Measurements from ENCODE around the gene TRIO. TPM values are rescaled to one million over a fixed set of nuclear protein-coding genes. Genes with fewer than 3 reads are reported as not detected.
"Not testable (repeated sequence)": the region's sequence is repeated elsewhere in the genome, so short reads cannot be mapped to it uniquely, and the experiment has no call there.

TRIO gene
- total RNA-seq, 1 donor from 2014 or later = 34.9 TPM

DNA sequence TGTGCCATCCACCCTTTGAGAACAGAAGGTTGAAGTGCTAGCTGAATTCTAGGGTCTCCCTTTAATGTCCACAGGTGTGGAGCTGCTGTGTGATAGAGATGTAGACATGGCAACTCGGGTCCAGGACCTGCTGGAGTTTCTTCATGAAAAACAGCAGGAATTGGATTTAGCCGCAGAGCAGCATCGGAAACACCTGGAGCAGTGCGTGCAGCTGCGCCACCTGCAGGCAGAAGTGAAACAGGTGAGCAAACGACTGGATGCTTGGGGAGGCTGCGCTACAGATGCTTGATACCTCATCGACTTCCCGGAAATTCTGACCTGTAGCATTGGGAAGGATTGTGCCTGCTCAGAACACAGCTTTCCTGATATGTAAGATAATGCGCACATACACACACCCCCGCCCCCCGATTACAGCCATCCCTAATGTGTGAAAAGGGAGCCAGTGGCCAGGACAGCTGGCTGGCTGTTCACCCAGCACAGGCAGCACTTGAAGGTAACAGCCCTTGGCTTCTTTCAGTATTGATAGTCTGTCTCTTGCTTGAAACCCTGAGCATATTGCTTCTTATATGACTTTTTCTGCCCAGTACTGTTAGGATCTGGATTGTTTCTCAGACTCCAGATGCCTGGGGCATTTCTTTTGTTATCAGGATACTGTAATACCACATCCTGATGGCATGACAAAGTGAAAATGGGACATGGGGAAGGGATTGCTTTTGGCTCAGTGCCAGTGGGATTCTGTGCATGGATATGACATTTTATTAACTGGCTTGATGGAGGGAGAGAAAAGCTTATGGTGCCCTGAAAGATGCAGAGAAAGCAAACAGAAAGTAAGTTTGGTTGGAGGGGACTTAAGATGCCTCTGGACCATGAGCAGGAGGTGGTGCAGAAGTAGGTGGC is 221.7 kb downstream of the TRIO start:
- DNase-seq (ENCODE audit: low spot score) = no peak

DNA sequence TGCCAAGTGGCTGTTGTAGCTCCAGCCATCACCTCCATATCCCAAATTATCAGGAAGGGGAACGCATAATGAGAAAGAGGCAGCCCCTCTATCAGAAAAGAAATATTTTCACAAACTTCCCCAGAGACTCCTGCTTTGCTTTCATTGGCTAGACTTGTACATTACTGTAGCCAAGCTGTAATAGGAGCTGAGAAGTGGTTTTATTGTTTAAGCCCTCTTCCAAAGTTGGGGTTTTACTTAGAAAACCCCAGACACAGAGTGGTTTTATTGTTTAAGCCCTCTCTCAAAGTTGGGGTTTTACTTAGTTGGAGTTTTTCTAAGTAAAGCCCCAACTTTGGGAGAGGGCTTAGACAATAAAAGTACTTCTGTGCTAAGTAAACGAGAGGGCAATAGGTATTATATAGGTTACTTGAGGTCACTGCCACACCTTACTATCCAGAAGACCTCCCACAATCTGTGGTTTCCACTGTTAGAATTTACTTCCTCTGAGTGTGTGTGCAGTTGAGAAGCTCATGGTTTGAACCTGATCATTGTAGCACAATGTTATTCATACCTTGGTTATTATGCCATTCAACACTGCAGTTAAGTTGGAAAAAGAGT is 222.8 kb downstream of the TRIO start:
- DNase-seq (ENCODE audit: low spot score) (no peak), ATAC-seq (no peak)

More for the DNA sequence above, 221.7 kb downstream of the TRIO start:
- ATAC-seq = peak; percentile 74

DNA sequence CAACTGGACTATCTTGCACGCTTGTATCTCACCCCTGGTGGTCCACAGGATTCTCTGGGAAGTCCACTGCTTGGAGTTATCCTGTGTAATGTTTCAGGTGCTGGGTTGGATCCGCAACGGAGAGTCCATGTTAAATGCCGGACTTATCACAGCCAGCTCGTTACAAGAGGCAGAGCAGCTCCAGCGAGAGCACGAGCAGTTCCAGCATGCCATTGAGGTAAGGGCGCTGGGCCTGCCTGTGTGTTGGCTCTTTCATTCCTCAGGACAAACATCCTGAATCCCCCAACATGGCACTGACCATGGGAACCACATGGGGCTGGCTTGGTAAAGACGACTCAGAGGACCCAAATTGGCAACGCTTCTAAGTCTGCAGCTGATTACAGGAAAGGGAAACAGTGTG is 223.6 kb downstream of the TRIO start:
- ATAC-seq = no peak
- DNase-seq (ENCODE audit: low spot score) = no peak

DNA sequence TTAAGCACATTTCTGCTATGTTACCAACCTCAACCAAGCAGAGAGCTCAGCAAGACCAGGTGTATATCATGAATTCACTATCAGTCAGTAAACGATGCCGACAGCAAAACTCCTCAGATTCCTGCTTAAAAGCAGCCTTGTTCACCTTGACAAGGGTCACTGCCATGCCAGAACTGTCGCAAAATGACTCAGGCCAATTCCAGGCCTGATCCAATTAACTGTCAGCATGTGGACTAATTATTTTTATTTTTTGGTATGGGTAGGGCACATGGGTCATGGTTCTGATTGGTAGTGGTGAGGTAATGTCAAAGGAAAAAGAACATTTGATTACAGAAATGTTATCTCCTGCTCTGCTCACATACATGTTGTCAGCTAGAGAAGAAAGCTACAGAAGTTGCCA is 224.2 kb downstream of the TRIO start:
- DNase-seq (ENCODE audit: low spot score) (no peak), ATAC-seq (no peak)

DNA sequence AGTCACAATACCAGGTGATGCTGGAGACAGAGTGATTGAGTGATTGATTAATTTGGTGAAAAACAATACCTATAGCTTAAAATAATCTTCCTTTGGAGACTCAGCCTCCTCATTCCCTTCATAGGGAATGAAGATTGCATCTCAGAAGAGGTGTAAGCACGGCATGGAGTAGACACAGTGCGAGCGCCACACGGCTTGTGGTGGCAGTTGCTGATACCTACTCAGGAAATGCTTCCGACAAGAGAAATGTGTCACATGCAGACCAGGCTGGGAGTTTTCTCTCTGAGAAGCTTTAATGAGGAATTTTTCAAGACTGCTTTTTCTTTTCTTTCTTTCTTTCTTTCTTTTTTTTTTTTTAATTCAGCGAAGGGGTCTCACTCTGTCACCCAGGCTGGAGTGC is 226.6 kb downstream of the TRIO start:
- ATAC-seq = no peak
- DNase-seq (ENCODE audit: low spot score) = no peak

DNA sequence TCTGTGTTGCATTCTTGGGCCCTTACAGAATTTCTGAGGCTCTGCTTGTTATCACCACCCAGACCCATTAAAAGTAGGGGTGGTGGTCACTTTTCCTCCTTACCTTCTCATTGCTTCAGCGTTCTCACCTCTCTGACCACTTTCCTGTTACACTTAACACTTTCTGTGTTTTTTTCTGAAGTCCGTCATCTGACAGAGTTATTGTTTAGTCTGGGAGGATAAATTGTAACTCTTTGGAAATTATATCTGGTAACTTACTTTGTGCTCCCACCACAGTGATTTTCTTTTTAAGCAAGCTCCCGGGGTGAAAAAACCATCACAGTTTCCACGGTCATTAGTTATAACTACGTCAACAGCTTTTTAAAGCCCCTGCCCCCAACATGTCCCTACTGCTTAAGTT is 227.2 kb downstream of the TRIO start:
- DNase-seq (ENCODE audit: low spot score) = no peak
- ATAC-seq = no peak

DNA sequence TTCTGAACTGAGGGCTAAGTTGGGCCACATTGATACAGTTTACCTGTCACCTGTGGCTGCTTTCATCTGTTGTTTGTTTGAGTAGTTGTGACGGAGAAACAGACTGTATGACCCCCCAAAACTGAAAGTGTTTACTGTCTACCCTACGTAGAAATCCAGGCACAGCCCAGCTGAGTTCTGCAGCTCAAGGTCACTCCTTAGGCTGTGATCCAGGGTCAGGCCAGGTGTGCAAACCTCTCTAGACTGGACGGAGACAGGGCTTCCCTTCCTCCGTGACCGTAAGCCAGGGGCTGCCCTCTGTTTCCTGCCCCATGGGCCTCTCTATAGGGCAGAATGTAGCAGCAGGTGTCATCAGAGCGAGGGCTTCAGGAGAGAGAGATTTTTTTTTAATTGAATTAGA is 230.5 kb downstream of the TRIO start:
- DNase-seq (ENCODE audit: low spot score) (no peak), ATAC-seq (peak; percentile 44)

DNA sequence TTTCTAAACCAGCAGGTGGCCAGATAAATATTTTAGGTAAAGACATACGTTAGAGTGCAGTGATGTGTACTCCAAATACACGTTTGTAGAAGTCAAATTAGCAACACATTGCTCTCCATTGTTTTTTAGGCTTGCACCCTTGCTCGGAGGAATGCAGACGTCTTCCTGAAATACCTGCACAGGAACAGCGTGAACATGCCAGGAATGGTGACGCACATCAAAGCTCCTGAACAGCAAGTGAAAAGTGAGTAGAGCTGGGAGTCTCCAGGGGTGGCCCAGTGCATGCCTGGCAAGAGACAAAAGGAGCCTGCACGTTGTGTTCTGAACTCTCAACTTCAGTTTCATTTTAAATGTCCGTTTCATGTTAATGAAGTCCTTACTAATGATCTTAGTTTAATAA is 231.0 kb downstream of the TRIO start:
- ATAC-seq (no peak), DNase-seq (ENCODE audit: low spot score) (no peak)

DNA sequence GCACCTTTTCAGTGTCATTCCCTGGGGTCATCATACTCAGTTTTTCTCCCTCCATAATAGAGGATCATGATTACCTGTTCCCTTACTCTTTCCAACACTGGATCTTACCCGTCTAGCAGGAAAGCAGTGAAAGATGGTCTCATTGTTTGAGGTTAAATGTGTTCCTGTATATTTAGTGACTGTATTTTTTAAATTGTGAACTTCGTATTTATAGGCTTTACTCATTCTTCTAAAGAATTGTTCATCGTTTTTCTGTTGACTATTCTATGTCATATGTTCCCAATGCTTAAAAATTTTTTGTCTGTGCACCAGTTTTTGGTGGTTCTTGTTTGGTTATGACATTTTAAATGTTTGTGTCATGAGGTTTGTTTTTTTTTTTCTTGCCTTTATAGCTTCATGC is 233.6 kb downstream of the TRIO start:
- DNase-seq (ENCODE audit: low spot score) (no peak), ATAC-seq (no peak)

DNA sequence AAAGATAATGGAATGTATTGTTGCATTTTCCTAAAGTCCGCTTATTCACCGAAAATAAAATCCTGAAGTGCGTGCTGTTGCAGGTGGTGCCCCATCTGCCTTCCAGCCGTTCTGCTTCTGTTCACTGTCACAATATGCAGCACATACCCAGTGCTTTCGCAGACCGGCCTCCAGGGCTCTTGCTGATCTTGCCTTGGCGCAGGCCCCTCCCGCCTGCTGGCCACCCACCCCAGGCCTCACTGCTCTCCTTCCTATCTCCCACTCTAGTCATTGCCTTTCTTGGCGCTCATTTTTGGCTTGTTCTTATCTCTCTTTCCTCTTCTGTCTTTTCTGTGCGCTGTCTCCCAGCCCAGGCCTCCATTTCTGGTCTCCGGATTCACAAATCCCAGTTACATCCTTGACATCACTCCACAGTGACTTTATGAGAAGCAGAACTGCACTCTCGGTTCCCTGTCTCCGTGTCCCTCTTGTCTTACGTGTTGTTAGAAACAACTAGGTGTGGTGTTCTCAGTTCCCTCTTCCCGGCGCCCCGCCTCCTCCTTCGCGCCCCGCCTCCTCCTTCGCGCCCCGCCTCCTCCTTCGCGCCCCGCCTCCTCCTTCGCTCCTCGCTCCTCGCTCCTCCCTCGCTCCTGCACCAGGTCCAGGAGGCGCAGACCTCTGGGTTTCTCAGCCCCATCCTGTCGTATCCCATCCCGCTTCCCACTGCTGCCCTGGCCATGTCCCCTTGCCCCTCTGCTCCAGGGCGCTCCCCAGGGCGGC is 236.8 kb downstream of the TRIO start:
- ATAC-seq = no peak
- no peak for DNase-seq (ENCODE audit: low spot score)

DNA sequence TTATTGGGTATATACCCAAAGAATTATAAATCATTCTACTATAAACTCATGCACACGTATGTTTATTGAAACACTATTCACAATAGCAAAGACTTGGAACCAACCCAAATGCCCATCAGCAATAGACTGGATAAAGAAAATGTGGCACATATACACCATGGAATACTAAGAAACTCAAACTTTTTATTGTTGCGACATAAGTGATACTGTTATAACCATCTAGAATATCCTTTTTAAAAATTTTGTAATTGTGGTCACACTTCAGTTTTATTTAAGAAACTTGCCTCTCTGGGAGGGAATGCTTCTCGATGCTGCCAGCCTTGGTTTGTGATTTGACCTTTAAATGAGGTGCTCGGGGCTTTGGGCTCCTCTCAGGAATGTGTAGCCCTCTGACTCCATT is 237.6 kb downstream of the TRIO start:
- ATAC-seq = no peak
- DNase-seq (ENCODE audit: low spot score) = no peak

DNA sequence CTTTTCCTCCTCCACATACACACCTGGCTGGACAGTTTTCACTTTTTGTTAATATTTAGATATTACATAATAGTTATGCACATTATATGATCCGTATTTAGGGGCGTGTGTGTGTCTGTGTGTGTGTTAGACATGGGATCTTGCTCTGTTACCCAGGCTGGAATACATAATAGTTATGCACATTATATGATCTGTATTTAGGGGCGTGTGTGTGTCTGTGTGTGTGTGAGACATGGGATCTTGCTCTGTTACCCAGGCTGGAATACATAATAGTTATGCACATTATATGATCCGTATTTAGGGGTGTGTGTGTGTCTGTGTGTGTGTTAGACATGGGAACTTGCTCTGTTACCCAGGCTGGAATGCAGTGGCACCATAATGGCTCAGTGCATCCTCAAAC is 239.5 kb downstream of the TRIO start:
- ATAC-seq (no peak), DNase-seq (ENCODE audit: low spot score) (no peak)

DNA sequence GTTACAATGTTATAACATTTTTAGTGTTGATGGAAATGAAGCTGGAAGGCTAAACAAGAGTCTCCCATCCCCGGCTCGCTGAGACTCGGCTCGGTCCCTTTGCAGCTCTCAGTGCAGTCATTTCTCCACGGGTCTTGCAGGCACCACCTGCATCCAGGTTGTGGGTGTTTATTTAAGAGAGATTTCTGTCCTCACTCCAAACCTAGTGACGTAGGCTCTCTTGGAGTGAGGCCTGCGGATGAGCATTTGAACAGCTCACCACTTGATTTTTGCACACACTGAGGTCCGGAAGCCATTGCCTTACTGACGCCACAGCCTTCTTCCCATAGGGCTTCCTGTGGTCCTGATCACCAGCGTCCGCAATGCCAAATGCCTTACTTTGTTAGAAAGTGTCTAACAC is 240.8 kb downstream of the TRIO start:
- DNase-seq (ENCODE audit: low spot score) (no peak), ATAC-seq (peak; percentile 63)

DNA sequence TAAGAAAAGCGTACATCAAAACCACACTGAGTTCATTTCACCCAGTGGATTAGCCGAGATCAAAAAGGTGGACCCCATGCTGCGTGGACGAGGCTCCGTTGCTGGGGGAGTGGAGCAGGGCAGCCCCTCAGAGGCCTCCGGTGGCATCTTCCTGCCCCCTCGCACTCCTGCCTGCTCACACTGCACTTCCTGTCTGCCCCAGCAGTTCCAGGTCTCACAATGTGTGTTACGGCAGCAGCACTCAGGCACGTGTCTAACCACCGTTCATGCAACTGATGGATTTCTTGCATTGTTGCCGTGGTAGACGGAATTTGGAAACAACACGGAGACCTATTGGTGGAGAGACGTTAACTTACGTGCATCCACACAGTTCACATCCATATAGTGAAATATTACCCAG is 241.9 kb downstream of the TRIO start:
- ATAC-seq = no peak
- DNase-seq (ENCODE audit: low spot score) = no peak

DNA sequence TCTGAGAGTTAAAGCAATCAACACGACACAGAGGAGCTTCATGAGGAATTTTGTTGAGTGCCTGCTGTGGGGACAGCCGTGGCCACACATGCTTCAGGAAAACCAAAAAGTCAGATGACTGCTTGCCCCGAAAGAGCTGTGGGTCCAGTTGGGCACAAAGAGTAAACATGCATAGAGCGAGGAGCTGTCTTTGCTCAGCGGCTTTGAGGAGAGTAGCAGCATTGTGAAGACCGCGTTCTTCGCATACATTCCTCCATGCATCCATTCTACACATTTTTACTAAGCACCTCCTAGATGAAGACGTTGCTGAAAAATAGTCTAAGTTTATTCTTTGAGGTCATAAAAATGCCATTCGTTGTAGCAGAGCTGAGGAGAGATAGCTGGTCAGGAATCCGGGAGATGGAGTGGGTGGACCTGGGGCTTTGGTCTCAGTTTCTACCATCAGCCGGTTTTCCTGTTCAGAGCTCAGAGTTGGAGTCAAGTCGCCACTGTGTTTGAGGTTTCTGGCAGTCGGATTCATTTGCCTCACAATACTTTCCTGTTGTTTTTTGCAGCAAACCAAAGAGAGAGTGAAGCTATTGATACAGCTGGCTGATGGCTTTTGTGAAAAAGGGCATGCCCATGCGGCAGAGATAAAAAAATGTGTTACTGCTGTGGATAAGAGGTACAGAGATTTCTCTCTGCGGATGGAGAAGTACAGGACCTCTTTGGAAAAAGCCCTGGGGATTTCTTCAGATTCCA is 243.9 kb downstream of the TRIO start:
- ATAC-seq (no peak), DNase-seq (ENCODE audit: low spot score) (no peak)

DNA sequence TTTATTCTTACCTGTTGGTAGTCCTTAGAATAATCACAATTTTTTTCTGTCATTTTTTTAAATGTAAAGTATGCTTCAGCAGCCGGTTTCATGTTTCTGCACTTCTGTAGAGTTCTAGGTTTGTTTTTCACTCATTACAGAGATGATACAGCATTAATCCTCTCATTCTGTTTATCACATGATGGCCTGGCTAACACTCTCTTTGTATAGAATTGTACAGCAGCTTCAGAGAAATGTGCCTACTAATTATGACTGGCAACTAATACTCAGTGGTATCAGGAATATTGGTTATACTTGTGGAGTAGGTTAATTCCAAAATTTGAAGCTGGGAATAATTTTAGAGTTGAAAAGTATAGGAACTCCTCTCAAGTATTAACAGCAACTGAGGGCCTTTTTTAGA is 245.6 kb downstream of the TRIO start:
- DNase-seq (ENCODE audit: low spot score) = no peak
- ATAC-seq = no peak

DNA sequence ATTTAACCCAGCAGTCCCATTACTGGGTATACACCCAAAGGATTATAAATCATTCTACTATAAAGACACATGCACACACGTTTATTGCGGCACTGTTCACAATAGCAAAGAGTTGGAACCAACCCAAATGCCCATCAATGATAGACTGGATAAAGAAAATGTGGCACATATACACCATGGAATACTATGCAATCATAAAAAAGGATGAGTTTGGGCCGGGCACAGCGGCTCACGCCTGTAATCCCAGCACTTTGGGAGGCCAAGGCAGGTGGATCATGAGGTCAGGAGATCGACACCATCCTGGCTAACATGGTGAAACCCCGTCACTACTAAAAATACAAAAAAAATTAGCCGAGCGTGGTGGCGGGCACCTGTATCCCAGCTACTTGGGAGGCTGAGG is 249.4 kb downstream of the TRIO start:
- ATAC-seq; DNase-seq (ENCODE audit: low spot score): not testable (repeated sequence)

DNA sequence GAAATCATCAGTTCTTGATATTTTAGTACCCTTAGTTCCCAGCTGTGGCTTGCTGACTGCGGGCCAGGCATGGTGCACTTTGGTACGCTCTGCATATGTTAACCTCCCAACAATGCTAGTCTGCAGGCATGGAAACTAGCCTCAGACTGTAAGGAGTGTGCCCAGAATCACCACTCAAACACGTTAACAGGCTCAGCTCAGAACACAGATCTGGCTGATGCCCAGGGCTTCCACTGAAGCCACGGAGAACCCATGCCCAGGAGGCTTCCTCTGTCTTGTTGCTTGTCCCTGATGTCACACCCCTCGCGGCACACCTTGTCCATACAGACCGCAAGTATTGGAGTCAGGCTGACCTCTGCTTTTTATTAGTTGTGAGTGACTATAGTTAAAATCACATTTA is 251.2 kb downstream of the TRIO start:
- no peak for DNase-seq (ENCODE audit: low spot score)
- no peak for ATAC-seq

DNA sequence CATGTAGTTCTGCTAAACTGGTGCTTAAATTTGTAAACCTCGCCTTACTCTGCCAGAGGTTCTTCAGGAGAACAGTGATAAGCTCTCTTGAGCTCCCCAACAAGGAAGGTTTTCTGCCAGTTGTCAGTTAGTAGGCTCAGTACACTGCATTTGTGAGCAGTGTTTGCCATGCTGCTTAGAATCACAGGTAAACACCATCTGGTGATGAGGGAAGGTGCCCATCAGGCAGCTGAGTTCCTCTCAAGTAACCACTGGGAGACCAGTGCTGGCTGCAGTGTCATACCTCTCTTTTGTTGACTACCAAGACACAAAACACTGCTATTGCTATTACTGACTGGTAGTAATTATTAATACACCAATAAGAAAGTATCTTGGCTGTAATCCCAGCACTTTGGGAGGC is 252.3 kb downstream of the TRIO start:
- ATAC-seq (no peak), DNase-seq (ENCODE audit: low spot score) (no peak)

DNA sequence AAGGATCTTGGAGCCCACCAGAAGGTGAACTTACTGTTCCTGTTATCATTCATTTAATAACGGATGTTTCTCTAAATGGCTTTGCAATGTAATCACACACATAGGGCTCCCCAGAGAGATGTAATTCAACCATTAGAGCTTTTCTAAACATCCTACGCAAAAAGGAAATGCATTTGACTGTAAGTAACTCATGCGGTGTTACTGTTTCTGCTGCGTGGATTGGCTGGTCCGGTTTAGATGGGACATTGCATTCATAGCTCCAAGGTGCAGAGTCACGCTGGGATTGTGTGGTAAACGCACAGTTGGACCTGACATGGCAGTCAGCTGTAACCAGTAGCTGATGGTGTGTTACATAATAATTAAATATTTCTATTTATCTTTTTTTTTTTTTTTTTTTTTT is 252.9 kb downstream of the TRIO start:
- ATAC-seq = no peak

DNA sequence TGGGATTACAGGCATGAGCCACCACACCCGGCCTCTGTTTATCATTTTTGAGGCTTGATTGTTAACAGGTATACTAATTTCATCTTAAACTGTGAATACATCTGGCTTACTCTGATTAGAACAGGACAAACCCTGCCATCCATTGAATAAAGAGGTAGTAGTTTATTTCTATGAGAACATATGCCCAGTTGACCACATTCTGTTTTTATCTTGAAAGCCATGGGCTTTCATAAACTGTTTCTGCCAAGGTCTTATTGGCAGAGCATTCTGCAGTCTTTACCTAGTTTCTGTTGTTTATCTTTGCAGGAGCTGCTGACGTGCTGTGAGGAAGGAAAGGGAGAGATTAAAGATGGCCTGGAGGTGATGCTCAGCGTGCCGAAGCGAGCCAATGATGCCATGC is 253.6 kb downstream of the TRIO start:
- ATAC-seq (no peak), DNase-seq (ENCODE audit: low spot score) (no peak)

More for the DNA sequence above, 252.9 kb downstream of the TRIO start:
- no peak for DNase-seq (ENCODE audit: low spot score)
